DOHH2 (cell line): Measurements from ENCODE around the gene SLC13A2.

Experiments used
- H3F3A ChIP-seq: fragments of 200-600 bp; sonication (generic), shearing (Covaris generic); 2 replicates; pipeline ENCODE4 v1.6.0; 2016; ENCODE audit warnings: antibody characterized with exemption, mild to moderate bottlenecking; ENCODE audit not compliant: control insufficient read depth, insufficient read depth
- H3K27ac ChIP-seq: fragments of 200-600 bp; sonication (generic); 2 replicates; pipeline ENCODE4 v1.5.1; 2014; ENCODE audit warnings: low read depth, mild to moderate bottlenecking, low read length, moderate library complexity
- H3K27me3 ChIP-seq: fragments of 200-600 bp; sonication (generic); 2 replicates; pipeline ENCODE4 v1.6.1; 2014; ENCODE audit warnings: mild to moderate bottlenecking, low read length, mixed read lengths; ENCODE audit not compliant: control insufficient read depth
- H3K36me3 ChIP-seq: fragments of 200-600 bp; sonication (generic); 2 replicates; pipeline ENCODE4 v1.6.1; 2014; ENCODE audit warnings: mild to moderate bottlenecking, low read length, moderate library complexity, mixed read lengths; ENCODE audit not compliant: control insufficient read depth
- H3K4me1 ChIP-seq: fragments of 200-600 bp; sonication (generic); 2 replicates; pipeline ENCODE4 v1.6.1; 2014; ENCODE audit warnings: mild to moderate bottlenecking, low read length, mixed read lengths; ENCODE audit not compliant: control insufficient read depth
- H3K4me2 ChIP-seq: fragments of 200-600 bp; sonication (generic); 2 replicates; pipeline ENCODE4 v1.6.0; 2014; ENCODE audit warnings: mild to moderate bottlenecking, low read length, moderate library complexity
- H3K4me3 ChIP-seq: fragments of 200-600 bp; sonication (generic); 2 replicates; pipeline ENCODE4 v1.5.1; 2014; ENCODE audit warnings: mild to moderate bottlenecking, low read length, mixed read lengths
- H3K79me2 ChIP-seq: fragments of 200-600 bp; sonication (generic); 2 replicates; pipeline ENCODE4 v1.6.1; 2014; ENCODE audit warnings: mild to moderate bottlenecking, low read length, mixed read lengths; ENCODE audit not compliant: control insufficient read depth
- H3K9me2 ChIP-seq: fragments of 200-600 bp; sonication (generic); replicated peaks from 2 replicates; pipeline ENCODE4 v1.6.1; 2014; ENCODE audit warnings: mild to moderate bottlenecking, low read length, mixed read lengths; ENCODE audit not compliant: control insufficient read depth
- H3K9me3 ChIP-seq: fragments of 200-600 bp; sonication (generic); 2 replicates; pipeline ENCODE4 v1.6.1; 2014; ENCODE audit warnings: antibody characterized with exemption, low read length, mixed read lengths; ENCODE audit not compliant: control insufficient read depth, insufficient read depth
- H4K20me1 ChIP-seq: fragments of 200-600 bp; sonication (generic); 2 replicates; pipeline ENCODE4 v1.6.0; 2014; ENCODE audit warnings: low read depth, mild to moderate bottlenecking, antibody characterized with exemption, low read length, moderate library complexity; ENCODE audit not compliant: control insufficient read depth, insufficient read depth
- CTCF ChIP-seq: fragments of 200-600 bp; sonication (generic); IDR thresholded peaks from one replicate; pipeline ENCODE4 v1.5.1; 2014; ENCODE audit warnings: antibody characterized with exemption, mild to moderate bottlenecking, low read depth, low read length; ENCODE audit not compliant: poor library complexity, severe bottlenecking
- EZH2phosphoT487 ChIP-seq: fragments of 200-600 bp; sonication (generic); IDR thresholded peaks from 2 replicates; pipeline ENCODE4 v1.6.1; 2017; ENCODE audit warnings: borderline replicate concordance, mild to moderate bottlenecking, antibody characterized with exemption, low read length, moderate library complexity, mixed read lengths

The SLC13A2 gene

DNA sequence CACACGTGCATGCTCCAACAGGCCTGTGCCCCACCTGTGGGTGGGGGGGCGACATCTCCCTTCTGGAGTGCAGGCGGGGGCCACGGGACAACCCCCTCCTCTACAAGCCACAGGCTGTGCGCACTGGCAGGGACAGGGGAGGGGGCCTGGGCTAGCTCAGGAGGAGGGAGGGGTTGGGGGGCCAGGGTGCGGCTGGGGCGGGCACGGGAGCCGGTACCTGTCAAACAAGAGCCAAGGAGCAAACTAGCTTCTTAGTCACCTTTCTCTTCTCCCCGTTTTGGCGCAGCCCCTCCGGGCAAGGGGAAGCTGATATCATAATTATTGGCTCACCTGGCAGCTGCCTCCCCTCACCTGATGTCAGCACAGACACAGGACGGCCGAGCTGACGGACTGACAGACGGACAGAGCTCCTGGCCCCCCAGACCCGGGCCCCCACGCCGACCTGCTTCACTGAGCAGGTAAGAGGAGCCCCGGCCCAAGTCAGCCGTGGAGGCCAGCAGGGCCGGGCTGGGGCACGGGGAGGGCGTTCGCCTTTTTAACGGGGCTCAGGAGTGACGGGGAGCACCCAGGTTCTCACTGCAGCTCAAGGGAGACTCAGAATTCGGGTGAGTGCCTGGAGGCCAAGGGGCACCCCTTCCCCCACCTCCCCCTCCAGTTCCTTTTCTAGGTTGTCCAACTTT lies 32.7 kb downstream of the SLC13A2 start, which contains the start of gene FOXN1:
TSS of gene FOXN1 (plus strand) at position 363 of the 680 bp plus-strand sequence. CDS start 17,622 bp downstream, outside the sequence.
- Histone ChIP-seq H3K27ac (no peak within 1 kb of the TSS), H3K4me1 (peaks cover 4% of the 10 kb centered on the region), H3F3A (no peaks in the 10 kb centered on the region), H3K36me3 (no peaks in the 10 kb centered on the region), H3K27me3 (peaks cover 9% of the 10 kb centered on the region), H3K4me3 (no peak within 1 kb of the TSS), H3K9me3 (no peaks in the 10 kb centered on the region), H4K20me1 (no peaks in the 10 kb centered on the region), H3K79me2 (no peaks in the 10 kb centered on the region), H3K4me2 (no peak within 1 kb of the TSS), H3K9me2 (no peaks in the 10 kb centered on the region)
- TF ChIP-seq EZH2phosphoT487, result no peak

DNA sequence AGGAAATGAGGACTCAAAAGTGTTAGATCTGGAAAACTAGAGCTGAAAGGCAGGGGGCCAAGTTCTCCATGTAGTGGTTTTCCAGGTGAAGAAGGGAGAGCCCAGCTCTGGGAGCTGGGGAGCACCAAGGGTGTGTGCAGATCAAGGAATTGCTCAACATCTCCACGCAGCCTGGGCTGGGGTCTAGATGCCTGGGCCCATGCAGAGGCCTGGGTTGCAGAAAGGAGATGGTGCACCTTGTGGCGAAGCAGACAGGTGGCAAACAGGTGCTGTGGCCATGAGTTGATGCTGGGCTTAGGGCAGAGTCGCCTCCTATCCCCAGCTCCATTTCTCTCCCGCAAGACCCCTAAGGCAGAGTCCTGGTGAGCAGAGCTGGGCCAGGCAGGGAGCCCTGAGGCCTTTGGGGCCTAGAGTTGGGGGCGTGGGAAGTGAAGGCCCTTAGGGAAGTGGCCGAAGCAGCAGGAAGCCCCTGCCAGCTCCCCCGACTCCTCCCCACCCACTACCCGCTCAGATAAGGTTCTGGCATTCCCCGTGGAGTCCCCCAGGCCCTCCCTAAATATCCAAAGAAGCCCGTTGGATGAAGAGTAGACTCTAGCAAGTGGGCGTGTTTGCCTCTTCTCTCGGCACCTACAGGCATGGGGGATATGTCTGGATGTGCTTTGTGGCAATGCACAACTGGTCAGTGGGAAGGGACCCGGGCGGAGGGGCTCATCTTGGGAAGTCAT lies 33.5 kb downstream of the SLC13A2 start:
- Histone ChIP-seq H3K79me2 (no peaks in the 10 kb centered on the region), H3K4me1 (no peaks in the 10 kb centered on the region), H3K27ac (no peak overlapping the region), H3F3A (no peaks in the 10 kb centered on the region), H3K27me3 (peaks cover 12% of the 10 kb centered on the region), H3K9me3 (no peaks in the 10 kb centered on the region), H3K4me2 (no peak overlapping the region), H3K4me3 (no peak overlapping the region), H3K36me3 (no peaks in the 10 kb centered on the region), H3K9me2 (no peaks in the 10 kb centered on the region), H4K20me1 (no peaks in the 10 kb centered on the region)
- no peak for TF ChIP-seq CTCF
- no peak for TF ChIP-seq EZH2phosphoT487

DNA sequence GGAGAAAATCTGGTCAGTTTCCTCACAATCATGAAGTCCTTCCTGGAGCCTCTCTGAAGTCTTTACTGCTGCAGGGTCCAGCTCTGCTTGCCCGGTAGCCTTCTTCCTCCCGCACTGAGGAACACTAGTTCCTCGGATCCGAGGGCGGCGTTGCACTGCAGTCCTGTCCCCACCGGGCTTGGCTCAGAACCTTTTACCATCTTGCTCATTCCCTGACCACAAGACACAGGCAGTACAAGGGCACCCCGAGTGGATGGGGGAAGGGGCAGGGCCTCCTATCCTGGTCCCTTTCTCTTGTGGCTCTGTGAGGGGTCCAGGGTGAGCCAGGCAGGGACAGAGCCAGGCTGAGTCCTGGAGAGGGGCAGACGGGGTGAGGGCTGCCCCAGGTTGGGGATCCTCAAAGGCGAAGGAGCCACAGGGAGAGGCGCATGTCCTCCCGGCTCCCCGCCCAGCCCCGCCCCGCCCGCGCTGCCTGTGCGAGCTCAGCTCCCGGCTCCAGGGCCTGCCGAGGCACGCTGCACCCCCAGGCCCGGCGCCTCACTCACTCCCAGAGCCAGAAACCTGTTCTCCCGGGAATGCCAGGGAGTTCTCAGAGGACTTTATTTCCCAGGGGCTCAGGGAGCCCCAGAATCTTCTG lies 34.2 kb downstream of the SLC13A2 start:
- Histone ChIP-seq H3F3A (no peaks in the 10 kb centered on the region), H3K79me2 (no peaks in the 10 kb centered on the region), H3K36me3 (no peaks in the 10 kb centered on the region), H3K4me2 (no peak overlapping the region), H3K27me3 (peaks cover 20% of the 10 kb centered on the region), H3K27ac (no peak overlapping the region), H4K20me1 (no peaks in the 10 kb centered on the region), H3K4me3 (no peak overlapping the region), H3K9me3 (no peaks in the 10 kb centered on the region), H3K9me2 (no peaks in the 10 kb centered on the region), H3K4me1 (no peaks in the 10 kb centered on the region)
- no peak for TF ChIP-seq CTCF
- no peak for TF ChIP-seq EZH2phosphoT487
